Activated CD4-positive, alpha-beta T cell treated with anti-CD3 and anti-CD28 coated beads, Interleukin-2, Interleukin-6, amounts not matched to agents 100 ng/mL and 50 ng/mL, durations not matched to agents 16 hours and 8 hours (primary cell): ENCODE measurements around the gene ATF6.

Experiments used
- DNase-seq: peaks from one replicate; pipeline ENCODE4 v3.0.0-alpha.2; 2020

Gene ATF6

DNA sequence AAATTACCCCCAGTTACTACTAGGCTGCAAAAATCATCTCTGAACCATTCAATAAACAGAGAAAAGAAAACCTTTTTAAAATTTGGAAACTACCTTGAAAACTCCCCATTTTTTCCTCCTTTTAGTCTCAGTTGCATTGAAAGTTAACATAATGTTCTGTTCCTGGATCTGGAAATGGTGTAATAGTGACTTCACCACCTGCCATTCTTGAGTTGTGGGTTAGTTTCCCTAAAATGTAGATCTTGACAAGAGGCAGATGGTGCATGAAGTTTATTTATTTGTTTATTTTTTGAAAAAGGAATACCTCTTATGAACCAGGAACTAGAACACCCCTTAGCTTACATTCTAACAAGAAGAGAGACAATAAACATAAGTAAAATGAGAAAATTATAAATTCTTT lies 72.8 kb downstream of the ATF6 start:
- DNase-seq: no peak

DNA sequence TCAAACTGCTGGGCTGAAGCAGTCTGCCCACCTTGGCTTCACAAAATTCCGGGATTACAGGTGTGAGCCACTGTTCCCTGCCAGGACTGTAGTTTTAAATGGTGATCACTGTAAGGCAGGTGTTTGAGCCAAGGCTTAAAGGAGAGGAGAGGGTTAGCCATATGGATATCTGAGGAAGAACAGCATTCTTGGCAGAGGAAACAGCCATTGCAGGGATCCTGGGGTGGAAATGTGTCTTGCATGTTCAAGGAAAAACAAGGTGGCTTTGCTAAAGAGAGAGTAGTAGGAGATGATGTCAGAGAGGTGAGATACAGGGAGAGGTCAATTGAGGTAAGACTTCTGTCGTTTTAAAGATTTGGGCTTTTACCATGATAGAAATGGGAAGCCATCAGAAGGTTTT lies 73.5 kb downstream of the ATF6 start:
- DNase-seq: no peak

DNA sequence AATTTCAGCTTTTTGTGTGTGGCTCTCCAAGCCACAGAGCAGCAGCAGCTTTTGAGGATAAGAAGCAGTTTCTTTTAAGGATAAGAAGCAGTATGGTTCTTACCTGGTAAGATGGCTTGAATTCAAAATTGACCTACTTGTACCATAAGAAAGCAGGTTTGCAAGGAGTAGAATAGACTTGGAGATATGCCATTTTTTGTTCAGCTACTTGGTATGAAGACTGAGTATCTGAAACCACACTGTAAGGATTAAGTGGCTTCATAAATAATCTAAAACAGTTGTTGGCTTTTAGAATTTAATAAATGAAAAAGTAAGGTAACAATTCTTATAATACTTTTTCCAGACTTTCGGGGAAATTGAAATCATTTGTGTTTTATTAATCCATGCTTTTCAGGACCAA lies 74.2 kb downstream of the ATF6 start:
- no peak for DNase-seq

DNA sequence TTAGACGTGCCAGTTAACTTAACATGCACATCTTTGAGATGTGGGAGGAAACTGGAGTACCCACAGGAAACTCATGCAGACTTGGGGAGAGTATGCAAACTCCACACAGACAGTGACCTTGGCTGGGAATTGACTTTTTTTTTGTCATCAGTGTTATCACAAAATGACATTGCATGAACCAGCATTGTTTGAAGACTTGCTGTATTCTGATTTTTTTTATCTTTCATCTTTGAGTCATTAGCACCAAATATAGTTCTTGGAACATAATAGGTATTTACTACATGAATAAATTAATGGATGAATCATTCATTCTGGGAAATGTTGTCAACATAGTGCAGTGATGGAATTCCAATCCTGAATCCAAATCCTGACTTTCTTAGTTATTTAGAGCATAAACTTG lies 77.0 kb downstream of the ATF6 start:
- no peak for DNase-seq

DNA sequence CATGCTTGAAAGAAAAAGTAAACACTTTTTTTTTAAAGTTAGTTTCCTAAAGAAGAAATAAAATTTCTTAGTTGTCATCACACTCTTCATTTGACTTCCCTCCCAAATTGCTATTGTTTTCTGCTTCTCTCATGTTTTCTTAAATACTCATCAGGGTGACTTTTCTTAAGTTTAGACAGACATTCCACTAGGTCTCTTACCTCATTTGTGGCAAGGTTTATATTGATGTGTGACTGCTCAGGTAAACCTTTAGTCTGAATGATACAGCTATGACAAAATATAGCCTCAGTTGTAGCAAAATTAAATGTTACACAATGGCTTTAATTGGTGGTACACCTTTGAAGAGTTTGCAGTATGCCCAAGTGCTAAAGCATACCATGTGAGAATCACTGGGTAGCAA lies 78.6 kb downstream of the ATF6 start:
- DNase-seq: no peak

DNA sequence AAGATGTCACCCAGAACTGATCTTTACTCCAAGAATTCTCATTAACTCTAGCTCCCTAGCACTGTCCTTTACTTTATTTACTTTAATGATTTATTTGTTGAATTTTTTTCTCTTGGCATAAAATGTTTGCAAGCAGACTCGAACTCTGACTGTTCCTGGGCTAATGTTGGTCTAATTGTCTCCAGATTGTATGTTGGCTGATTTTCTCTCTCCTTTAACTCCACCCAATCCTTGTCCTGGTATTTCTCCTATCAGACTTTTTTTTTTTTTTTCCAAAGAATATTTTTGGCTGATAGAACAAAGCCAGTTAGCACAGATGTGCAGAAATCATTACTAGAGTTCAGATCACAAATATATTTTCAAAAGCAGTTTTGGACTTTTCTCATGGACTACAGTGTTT lies 82.6 kb downstream of the ATF6 start:
- no peak for DNase-seq

DNA sequence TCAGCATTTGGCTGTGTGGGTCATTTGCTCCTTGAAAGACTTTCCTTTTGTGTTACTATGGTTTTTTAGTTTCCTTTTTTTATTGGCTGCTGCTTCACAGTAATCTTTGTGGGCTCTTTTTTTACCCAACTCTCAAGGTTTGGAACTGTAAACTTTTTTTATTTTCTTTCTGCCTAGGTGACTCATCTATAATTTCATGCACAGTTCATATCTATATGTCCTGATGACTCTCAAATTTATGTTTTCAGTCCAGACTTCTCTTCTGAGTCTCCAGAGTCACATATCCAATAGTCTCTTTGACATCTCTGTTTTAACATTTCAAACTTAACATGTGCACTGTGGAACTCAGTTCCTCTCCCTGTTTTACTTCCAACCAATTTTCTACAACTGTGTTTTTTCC lies 83.4 kb downstream of the ATF6 start:
- DNase-seq: peak; percentile 13

DNA sequence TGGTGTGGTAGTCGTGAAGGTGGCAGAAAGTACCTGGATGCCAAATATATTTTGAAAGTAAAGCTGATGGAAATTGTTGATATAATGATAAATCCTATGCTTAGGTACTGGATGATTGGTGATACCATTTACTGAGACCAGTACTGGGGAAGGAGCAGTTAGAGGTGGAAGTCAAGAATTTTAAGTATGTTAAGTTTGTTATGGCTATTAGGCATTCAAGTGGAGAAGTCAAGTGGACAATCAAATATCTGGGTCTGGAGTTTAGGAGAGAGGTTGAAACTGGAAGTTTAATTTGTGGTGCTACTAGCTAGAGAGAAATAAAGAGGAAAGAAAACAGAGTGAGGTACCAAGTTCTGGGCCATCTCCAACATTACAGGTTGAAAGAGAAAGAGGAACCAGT lies 89.1 kb downstream of the ATF6 start:
- no peak for DNase-seq

DNA sequence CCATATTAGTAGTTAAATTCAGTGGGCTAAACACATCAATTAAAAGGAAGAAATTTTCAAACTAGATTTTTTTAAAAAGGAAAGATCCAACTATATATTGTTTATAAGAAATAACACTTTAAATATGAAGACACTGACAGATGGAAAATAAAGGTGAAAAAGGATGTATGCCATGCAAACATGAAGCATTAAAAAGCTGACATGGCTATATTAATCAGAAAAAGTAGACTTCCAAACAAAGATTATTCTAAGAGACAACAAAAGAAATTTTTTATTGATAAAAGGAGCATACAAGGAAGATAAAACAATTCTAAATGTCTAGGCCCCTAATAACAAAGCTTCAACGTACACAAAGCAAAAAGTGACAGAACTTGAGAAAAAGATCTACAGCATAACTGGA lies 92.2 kb downstream of the ATF6 start:
- DNase-seq: no peak

DNA sequence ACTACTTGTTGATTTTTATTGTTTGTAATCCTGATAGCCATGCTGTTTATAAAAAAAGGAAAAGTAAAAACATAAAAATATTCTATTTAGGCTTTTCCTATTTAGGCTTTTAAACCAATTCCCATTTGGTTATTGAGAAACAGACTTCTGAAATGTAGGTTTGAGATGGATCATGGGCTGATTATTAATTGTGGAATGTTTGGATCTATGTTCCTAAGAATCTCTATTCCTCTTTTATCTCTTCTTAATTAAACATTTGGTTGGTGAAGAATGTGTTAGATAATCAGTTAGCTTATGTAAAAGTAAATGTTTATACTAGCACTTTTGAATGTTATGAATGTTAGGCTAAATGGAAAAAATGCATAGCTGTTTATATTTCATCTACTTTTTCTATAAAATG lies 97.4 kb downstream of the ATF6 start:
- no peak for DNase-seq

DNA sequence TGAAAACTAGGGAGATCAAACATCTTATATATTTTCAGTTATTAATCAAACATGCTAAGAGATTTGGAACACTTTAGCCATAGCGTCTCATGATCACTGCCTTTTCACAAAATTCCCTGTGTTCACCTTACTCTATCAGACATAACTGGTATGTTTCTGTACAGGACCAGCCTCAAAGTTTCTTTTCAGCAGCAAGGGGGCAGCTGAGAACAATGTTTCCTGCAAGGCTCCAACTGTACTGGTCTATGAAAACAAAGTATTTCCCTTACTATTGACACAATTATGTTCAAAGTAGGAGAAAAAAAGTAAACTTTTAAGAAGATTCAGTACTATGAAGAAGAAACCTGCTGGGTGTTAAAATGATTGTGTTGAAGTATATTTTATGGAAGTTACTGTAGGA lies 98.5 kb downstream of the ATF6 start:
- DNase-seq: no peak

DNA sequence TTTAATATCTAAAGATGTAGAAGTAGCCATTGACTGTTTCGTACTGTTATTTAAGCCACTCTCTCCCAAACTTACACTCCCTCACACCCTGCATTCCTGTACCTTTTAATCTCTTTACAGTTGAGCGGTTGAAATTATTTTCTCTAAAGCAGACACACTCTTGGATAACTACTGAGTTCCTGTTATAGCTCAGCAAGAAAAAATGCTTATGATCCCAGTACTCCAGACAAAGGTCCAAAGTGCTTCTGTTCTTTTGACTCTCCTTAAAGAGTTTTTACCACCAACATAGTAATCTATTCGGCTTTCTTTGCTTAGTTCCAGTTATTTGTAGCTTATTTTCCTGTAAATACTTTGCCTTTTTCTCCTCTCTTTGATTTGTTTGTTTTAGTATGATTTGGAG lies 100.1 kb downstream of the ATF6 start:
- no peak for DNase-seq

DNA sequence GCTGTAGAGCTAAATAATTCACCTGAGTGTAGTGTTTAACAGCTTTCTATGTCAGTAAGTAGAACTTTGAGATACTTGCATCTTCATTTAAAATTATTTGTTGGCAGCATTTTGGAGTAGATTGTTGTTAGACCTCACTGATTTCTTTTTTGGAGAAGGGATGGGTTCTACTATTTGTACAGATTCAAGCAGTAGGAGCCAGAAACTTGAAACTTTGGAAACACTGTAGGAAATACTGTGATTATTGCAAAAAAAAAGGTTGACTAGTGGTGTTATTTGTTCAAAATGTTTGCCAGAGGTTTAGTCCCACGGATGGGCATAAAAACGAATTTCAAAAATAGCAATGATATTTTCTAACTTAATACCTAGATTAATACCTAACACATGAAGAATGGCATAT lies 102.7 kb downstream of the ATF6 start:
- DNase-seq: no peak

DNA sequence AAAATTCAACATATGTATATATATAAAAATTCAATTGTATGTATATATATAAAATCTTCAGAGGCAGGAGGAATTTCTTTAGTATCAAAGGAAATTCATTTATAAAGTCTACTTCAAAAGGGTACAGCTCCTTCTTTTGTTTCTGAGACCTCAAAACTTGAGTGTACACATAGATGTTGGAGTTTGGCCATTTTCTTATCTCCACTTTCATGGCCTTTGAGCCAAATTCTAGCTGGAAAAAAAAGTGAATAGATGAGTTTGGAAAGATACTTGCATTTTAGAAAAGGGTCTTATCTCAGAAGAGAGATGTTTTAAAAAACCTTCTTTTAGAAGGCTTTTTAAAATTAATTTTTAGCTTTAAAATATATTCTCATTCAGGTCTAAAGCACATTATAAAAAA lies 103.2 kb downstream of the ATF6 start:
- DNase-seq: no peak

DNA sequence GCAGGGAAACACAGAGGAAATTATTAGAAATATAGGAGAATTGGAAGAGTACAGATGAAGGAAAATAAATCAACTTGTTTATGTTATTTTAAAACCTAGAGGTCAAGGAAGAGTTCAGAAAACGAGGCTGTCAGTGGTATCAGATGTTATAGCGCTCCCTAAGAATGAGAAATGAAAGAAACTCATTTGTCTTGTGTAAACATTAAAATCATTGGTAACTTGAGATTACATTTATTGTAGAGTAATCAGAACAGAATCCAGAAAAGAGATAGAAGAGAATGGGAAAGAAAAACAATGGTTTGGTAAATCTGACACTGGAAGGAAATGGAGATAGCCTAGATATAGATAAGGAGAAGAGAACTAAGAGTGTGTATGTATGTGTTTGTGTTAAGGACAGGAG lies 106.4 kb downstream of the ATF6 start:
- no peak for DNase-seq

DNA sequence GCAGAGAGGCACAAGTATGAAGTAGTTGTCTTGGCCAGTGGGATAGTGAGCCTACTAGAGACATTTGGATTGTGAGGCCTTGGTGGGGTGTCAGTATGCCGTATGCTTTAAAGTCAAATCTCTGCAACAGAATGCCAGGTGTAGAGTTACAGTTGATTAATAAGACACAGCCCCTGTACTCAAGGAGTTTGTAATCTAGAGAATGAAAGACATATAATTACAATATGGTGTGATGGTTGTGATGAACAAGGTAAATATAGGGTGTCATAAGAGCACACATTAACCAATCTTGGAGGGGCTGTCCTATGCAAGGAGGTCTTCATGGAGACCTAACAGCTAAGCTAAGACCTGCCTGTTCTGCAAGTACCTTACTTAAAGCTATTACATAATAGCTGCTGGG lies 113.1 kb downstream of the ATF6 start:
- DNase-seq: no peak

DNA sequence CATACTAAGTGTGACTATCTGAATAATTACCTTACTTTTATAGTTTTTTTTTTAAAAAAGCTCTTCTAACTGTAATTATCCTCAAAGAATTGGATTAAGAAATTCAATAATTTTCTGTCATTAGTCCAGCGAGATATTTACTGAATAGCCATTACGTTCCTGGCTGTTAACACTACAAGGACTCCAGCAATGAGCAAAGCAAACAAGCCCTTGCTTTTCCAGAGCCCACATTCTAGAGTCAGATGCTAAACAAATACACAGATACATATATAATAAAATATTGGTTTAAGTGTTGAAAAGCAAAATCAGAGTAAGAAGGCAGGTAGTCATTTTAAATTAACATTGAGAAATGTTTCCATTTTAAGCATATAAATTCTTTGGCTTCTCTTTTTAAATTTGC lies 118.4 kb downstream of the ATF6 start:
- DNase-seq: no peak

DNA sequence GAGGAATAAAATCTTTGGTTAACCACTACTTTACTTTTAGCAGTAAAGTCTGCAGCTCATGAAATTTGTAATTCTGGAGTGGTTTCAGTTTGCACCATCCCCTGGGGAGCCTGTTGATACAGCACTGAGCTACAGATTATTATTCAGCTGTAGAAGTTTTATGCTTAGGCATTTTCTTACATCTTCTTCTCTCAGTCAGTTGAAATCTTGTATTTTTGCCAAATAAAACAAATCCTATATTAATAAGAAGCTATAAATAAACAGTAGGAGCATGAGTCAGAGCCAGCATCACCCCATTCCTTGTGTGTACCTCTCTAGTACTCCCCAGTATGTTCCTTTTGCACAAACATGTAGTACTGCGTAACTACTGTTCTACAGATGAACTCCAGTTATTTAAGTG lies 118.9 kb downstream of the ATF6 start:
- no peak for DNase-seq

DNA sequence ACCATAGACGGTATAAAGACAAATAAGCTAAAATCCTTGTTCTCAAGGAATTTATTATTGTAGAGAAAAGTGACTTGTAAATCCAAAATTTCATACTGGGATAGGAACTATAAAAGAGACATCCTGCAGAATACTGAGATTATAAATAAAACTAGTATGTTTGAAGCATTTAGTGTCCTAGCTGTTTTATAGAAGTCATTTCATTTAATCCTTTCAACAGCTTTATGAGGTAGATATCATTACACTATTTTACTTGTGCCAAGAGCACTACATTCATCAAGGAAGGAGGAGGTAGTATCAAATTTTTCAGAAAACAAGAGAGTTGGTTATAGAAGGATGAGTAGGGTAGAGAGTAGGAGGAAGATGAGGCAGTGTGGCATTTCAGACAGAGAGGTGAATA lies 119.6 kb downstream of the ATF6 start:
- DNase-seq: no peak

DNA sequence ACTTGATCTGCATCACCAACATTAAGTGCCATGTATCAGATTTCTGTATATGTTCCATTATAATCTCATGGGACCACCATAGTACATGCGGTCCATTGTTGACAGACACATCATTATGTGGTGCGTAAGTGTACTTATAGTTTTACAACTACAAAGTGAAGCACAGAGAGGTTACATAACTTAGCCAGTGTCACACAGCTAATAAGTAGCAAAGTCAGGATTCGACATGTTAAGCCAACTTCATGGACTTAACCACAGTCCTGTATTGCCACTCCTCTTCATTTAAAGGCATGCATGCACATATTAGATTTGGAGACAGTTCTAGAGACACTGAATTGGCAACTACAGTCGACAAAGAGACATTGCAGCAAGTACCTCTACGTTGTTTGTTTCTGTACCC lies 120.5 kb downstream of the ATF6 start:
- no peak for DNase-seq

DNA sequence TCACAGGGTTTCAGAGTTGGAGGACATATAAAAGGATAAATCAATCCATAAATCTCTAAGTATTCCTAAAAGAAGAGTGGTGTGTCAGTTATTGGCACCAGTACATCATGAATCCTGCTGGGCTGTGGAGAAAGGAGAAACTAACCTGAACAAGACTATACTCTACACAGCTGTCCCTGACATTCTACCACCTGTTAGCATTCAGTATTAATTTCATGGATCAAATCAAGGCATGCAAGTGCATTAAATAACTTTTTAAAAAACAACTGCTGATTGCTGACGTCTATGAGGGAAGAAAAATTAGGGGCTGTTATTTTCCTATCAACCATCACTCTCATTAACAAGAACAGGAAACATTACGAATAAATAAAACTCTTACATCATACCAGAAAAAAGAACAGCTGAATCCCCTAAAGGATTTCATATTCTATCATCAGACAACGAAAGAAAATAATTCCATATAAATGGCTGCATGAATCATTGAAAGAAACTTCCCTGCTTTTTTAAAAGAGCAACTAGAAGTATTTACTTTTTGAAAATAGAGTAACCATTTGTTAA lies 121.7 kb downstream of the ATF6 start:
- no peak for DNase-seq

DNA sequence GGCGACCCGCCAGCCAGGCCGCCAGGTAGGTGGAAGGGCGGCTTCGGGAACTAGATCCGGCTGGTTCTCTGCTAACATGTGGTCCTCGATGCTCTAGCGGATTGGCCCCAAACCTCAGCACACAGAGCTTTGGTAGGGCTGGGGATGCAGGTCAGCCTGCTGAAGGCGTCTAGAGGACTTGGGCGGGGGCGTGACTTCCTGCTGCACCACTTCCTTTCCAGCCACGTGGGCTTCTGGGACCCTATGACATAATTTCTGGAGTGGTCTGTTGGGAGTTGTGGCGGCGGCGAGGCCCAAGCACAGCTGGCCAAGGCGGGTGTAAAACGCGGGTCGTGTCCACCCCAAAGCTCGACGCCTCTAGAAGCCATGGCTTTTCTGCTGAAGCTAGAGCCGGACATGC lies 124.5 kb downstream of the ATF6 start:
- no peak for DNase-seq

DNA sequence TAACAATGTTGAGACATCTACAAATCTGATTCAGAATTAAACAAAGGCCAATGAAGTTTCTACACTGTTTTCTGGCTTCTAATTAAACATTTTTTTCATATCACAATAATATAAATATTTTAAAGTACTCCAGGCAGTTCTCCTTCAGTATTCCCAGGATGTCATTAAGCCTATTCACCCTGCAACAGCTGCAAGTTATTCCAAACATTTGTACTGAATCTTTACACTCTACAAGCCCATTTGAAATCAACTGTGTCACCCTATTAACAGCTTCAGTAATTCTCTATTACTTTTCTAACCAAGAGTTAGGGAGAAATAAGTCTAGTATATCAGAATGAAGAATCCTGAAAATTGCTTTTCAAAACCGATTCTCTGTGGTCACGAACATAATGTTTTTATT lies 133.0 kb downstream of the ATF6 start:
- no peak for DNase-seq

DNA sequence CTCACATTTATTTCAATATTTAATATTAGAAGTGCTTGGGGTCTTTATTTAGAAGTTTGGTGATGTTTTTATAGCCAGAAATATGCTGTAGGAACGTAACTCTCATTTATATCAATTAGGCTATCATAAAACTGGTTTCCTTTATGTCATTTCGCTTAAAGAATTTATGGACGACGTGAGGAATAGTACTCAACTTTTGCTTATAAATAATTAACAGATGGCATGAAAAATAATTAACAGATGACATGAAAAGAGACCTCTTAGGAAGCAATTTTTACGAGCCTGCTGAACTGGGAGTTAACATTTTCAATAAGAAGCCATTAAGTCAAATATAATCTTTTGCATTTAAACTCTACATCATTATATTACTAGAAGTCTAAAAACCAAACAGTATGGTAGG lies 134.0 kb downstream of the ATF6 start:
- no peak for DNase-seq

DNA sequence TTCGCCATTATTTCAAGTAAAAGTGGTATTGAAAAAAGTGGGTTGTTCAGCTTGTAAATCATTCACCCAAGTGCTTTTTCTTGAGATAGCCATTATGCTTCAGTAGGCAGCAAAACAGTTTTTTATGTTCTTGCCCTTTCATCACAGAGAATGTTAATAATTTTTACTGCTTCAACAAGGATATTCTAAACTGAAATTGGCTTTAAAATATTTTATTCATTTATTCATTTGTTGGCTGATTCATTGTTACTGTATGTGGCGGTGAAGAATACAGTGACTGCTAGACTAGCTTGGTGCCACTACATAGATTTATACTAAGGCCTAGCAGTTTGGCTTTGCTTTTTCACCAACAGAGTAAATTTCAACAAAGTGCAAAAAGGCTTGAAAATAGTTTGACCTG lies 136.1 kb downstream of the ATF6 start:
- no peak for DNase-seq

DNA sequence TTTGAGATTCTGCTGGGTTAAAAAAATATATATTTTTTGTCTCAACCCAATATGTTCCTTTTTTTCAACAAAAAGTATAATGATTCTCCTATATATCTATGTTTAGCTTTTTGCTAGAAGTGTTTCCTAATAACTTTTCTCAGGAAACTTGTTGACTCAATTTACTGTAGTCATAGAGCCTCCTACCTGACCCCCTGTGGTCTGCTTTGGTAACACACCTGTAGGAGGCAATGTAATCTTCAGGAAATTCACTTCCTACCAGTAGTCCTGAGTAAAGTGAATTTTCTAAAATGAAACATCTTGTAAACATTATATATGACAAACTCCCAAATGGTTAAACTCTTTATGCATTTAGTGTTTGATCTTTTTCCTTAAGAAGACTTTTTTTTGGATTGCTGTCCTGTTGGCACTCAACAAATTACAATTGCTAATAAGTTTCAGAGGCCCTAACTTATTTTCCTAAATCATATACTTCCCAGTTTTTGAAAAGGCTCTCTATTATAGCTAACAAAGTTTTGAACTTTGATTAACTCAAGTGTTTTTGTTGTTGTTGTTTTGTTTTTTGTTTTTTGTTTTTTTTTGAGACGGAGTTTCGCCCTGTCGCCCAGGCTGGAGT lies 139.3 kb downstream of the ATF6 start:
- peak; percentile 27 for DNase-seq
